ENCODE results near the gene FSTL5. TPM values are rescaled to one million over a fixed set of nuclear protein-coding genes. Genes with fewer than 3 reads are reported as not detected.
"Not testable (repeated sequence)": the region's sequence is repeated elsewhere in the genome, so short reads cannot be mapped to it uniquely, and the experiment has no call there.

Gene FSTL5
- total RNA-seq, 2 experiments from 2014 or later, result not detected

DNA sequence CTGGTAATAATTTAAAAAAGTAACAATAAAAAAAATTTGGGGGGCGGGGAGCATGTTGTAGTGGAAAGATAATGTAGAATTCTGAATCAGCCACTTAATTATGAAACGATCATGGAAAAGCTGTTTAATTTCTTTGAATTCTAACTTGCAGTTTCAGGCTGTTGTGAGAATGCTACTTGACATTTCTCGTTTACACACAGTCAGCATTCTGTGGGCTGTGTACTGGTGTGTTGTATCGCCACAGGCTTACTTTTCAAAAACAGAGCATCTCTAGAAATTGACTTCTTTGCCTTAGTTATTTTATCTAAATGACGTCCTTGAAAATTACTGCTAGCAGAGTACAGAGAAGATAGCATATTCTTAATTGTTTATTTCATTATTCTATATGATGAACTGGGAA lies 350.4 kb downstream of the FSTL5 start:
- CTCF ChIA-PET, result no interaction called here
- H3K27me3 Mint-ChIP-seq (ENCODE audit: low read depth), result no peaks in the 10 kb centered on the region
- no peaks in the 10 kb centered on the region for H3K9me3 Mint-ChIP-seq (ENCODE audit: insufficient read depth)
- H3K4me1 Mint-ChIP-seq (ENCODE audit: low read depth), result no peaks in the 10 kb centered on the region
- DNase-seq (no peak), ATAC-seq (no peak)
- H3K27ac Mint-ChIP-seq, result no peak overlapping the region
- POLR2A ChIA-PET, result no interaction called here
- H3K4me3 Mint-ChIP-seq, result no peak overlapping the region
- H3K36me3 Mint-ChIP-seq (ENCODE audit: low read depth), result no peaks in the 10 kb centered on the region

DNA sequence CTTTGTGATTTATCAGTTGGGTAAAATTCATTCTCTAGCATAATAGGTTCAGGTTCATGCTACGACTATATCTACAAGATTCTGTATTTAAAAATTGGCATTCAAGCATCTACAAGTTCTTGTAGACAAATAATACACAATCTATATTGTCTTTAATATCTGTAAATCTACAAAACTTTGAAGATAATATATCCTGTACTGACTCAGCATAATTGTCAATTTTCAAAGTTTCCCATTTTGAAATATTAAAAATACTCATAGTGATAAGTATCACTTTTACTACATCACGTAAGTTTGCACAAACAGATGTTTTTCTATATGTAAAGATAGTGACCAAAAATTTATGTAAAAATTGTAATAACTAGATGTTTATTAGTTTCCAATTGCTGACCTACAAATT lies 360.6 kb downstream of the FSTL5 start:
- no peak overlapping the region for H3K4me3 Mint-ChIP-seq
- H3K36me3 Mint-ChIP-seq (ENCODE audit: low read depth), result no peaks in the 10 kb centered on the region
- CTCF ChIA-PET, result no interaction called here
- no peaks in the 10 kb centered on the region for H3K4me1 Mint-ChIP-seq (ENCODE audit: low read depth)
- no peaks in the 10 kb centered on the region for H3K9me3 Mint-ChIP-seq (ENCODE audit: insufficient read depth)
- POLR2A ChIA-PET, result no interaction called here
- DNase-seq (no peak), ATAC-seq (no peak)
- H3K27me3 Mint-ChIP-seq (ENCODE audit: low read depth), result no peaks in the 10 kb centered on the region
- no peak overlapping the region for H3K27ac Mint-ChIP-seq

DNA sequence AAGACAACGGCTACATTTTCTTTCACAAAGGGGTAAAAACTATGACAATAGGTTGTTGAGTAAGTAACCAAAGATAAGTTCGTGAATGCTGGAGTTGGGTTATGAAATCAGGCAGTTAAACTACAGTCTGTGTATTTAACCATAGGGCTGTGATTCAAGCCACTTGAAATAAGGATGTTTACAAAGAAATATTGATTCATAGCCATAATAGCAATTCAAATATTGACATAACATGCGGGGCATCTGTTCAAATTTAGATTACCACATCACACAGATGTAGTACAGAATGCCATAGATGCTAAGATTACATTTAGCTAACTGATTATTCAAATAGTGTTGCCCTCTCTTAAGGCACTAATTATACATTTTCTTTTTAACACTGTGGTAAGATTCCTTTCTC lies 364.1 kb downstream of the FSTL5 start:
- ATAC-seq (no peak), DNase-seq (no peak)
- no peak overlapping the region for H3K27ac Mint-ChIP-seq
- CTCF ChIA-PET, result no interaction called here
- H3K27me3 Mint-ChIP-seq (ENCODE audit: low read depth), result no peaks in the 10 kb centered on the region
- POLR2A ChIA-PET, result no interaction called here
- no peaks in the 10 kb centered on the region for H3K4me1 Mint-ChIP-seq (ENCODE audit: low read depth)
- H3K4me3 Mint-ChIP-seq, result no peak overlapping the region
- H3K9me3 Mint-ChIP-seq (ENCODE audit: insufficient read depth), result no peaks in the 10 kb centered on the region
- H3K36me3 Mint-ChIP-seq (ENCODE audit: low read depth), result no peaks in the 10 kb centered on the region

DNA sequence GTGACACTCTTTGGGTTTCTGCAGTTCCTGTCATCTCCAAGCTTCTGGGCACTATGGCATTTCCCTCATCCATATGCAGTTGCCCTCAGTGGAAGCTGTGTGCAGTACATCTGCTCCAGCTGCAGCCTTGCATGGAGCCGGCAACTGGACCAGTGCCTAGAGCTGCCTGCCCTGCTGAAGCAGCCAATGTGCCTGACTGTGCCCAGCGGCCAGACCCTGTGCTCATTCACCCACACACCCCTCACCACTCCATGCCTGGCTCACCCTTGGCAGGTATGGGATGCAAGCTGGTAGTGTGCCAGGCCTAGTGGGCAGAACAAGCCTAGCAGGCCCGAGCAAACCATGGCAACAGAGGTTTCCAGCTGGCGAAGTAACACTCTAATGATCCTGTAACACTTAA lies 370.8 kb downstream of the FSTL5 start:
- POLR2A ChIA-PET, result no interaction called here
- Mint-ChIP-seq H3K4me1 (ENCODE audit: low read depth) (no peaks in the 10 kb centered on the region), H3K4me3 (no peak overlapping the region), H3K27me3 (ENCODE audit: low read depth) (no peaks in the 10 kb centered on the region), H3K36me3 (ENCODE audit: low read depth) (no peaks in the 10 kb centered on the region), H3K27ac (no peak overlapping the region), H3K9me3 (ENCODE audit: insufficient read depth) (peaks cover 10% of the 10 kb centered on the region)
- CTCF ChIA-PET, result no interaction called here
- ATAC-seq (no peak), DNase-seq (no peak)

- ATAC-seq (no peak), DNase-seq (no peak)
- POLR2A ChIA-PET, result no interaction called here
- Mint-ChIP-seq H3K36me3 (ENCODE audit: low read depth) (no peaks in the 10 kb centered on the region), H3K4me1 (ENCODE audit: low read depth) (no peaks in the 10 kb centered on the region), H3K27me3 (ENCODE audit: low read depth) (no peaks in the 10 kb centered on the region), H3K4me3 (no peak overlapping the region), H3K27ac (no peak overlapping the region), H3K9me3 (ENCODE audit: insufficient read depth) (peaks cover 10% of the 10 kb centered on the region)
- CTCF ChIA-PET, result no interaction called here
These were observed 371.8 kb downstream of the FSTL5 start for GRCh38 chr4:161791796-161792556.

DNA sequence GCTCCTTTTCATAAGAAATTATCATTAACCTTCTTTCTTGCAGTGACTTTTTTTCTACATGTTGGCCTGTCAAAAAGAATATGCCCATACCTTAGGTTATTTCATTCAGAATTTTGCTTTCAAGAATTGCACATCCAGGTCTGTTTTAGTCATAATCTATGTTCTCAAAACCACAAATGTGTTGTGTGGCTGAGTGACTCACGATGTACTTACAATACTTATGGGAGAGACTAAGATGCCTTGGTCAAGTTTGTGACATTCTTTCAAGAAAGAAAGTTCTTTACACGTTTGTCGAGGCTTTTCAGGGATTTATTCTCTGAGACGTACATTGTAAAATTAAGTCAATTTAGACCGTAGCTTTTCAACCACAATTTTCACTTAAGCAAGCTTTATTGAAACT lies 396.7 kb downstream of the FSTL5 start:
- no peaks in the 10 kb centered on the region for H3K27me3 Mint-ChIP-seq (ENCODE audit: low read depth)
- ATAC-seq (no peak), DNase-seq (no peak)
- POLR2A ChIA-PET, result no interaction called here
- no peak overlapping the region for H3K4me3 Mint-ChIP-seq
- H3K4me1 Mint-ChIP-seq (ENCODE audit: low read depth), result no peaks in the 10 kb centered on the region
- no peaks in the 10 kb centered on the region for H3K36me3 Mint-ChIP-seq (ENCODE audit: low read depth)
- no peak overlapping the region for H3K27ac Mint-ChIP-seq
- CTCF ChIA-PET, result no interaction called here
- peaks cover 4% of the 10 kb centered on the region for H3K9me3 Mint-ChIP-seq (ENCODE audit: insufficient read depth)

DNA sequence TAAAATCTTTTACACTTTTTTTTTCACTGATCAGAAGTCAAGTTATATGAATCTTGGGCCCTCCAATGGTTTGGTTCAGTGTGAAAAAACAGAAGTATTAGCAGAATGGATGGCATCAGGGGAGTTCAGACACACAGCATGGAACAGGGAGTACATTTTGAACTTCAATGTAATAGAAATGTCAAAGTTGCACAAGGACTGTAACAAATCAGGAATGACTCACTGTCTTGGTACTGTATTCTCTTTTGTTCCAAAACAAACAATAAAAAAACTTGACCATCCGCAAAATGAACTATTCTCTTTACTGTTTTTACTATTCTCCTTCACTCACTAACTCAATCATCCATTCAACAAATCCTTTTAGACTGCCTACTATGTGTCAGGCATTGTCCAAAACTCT lies 401.0 kb downstream of the FSTL5 start:
- ChIA-PET CTCF (no interaction called here), POLR2A (no interaction called here)
- Mint-ChIP-seq H3K27ac (no peak overlapping the region), H3K27me3 (ENCODE audit: low read depth) (no peaks in the 10 kb centered on the region), H3K4me1 (ENCODE audit: low read depth) (no peaks in the 10 kb centered on the region), H3K4me3 (no peak overlapping the region), H3K36me3 (ENCODE audit: low read depth) (no peaks in the 10 kb centered on the region), H3K9me3 (ENCODE audit: insufficient read depth) (no peaks in the 10 kb centered on the region)
- ATAC-seq, result no peak
- DNase-seq, result no peak

- CTCF ChIA-PET, result no interaction called here
- no peaks in the 10 kb centered on the region for H3K27me3 Mint-ChIP-seq (ENCODE audit: low read depth)
- H3K36me3 Mint-ChIP-seq (ENCODE audit: low read depth), result no peaks in the 10 kb centered on the region
- POLR2A ChIA-PET, result no interaction called here
- DNase-seq (no peak), ATAC-seq (no peak)
- no peak overlapping the region for H3K4me3 Mint-ChIP-seq
- no peaks in the 10 kb centered on the region for H3K9me3 Mint-ChIP-seq (ENCODE audit: insufficient read depth)
- no peak overlapping the region for H3K27ac Mint-ChIP-seq
- H3K4me1 Mint-ChIP-seq (ENCODE audit: low read depth), result no peaks in the 10 kb centered on the region
These were observed 403.8 kb downstream of the FSTL5 start for GRCh38 chr4:161760008-161760407.

DNA sequence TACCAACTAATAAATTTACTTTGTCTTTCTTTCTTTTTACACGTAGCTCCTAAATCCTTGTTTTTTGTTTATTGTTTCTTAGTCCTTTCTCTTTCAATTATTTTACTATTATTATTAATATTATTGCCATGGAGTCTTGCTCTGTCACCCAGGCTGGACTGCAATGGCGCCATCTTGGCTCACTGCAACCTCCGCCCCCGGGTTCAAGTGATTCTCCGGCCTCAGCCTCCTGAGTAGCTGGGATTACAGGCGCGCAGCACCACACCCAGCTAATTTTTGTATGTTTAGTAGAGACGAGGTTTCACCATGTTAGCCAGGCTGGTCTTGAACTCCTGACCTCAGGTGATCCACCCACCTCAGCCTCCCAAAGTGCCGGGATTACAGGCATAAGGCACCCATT lies 405.4 kb downstream of the FSTL5 start:
- H3K4me3 Mint-ChIP-seq; H3K36me3 Mint-ChIP-seq (ENCODE audit: low read depth); CTCF ChIA-PET; ATAC-seq; H3K27ac Mint-ChIP-seq; H3K9me3 Mint-ChIP-seq (ENCODE audit: insufficient read depth); H3K4me1 Mint-ChIP-seq (ENCODE audit: low read depth); H3K27me3 Mint-ChIP-seq (ENCODE audit: low read depth); POLR2A ChIA-PET; DNase-seq: not testable (repeated sequence)

DNA sequence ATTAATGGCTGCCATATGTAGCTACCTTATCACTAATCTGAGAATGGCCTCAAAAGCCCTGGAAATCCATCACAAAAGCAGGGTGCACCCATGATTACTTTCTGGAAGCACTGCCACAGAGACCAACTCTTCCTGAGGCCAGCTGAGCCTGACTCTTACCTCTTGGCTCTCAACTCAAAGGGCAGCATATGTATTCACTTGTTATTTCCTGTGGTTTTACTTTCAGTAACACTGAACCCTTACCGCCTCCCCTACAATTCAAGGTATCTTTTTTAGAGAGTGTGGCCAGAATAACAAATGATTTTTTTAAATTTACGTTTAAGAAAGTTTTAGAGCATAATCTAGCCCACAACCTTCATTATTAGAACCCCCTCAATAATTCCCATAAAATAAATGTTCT lies 434.9 kb downstream of the FSTL5 start:
- H3K4me3 Mint-ChIP-seq, result no peak overlapping the region
- H3K36me3 Mint-ChIP-seq (ENCODE audit: low read depth), result no peaks in the 10 kb centered on the region
- no peaks in the 10 kb centered on the region for H3K4me1 Mint-ChIP-seq (ENCODE audit: low read depth)
- ATAC-seq (no peak), DNase-seq (no peak)
- H3K27ac Mint-ChIP-seq, result no peak overlapping the region
- ChIA-PET CTCF (no interaction called here), POLR2A (no interaction called here)
- H3K9me3 Mint-ChIP-seq (ENCODE audit: insufficient read depth), result peaks cover 9% of the 10 kb centered on the region
- no peaks in the 10 kb centered on the region for H3K27me3 Mint-ChIP-seq (ENCODE audit: low read depth)

GRCh38 chr4:161721947-161722346 lies 441.9 kb downstream of the FSTL5 start:
- H3K4me1 Mint-ChIP-seq (ENCODE audit: low read depth), result no peaks in the 10 kb centered on the region
- H3K4me3 Mint-ChIP-seq, result no peak overlapping the region
- H3K27me3 Mint-ChIP-seq (ENCODE audit: low read depth), result no peaks in the 10 kb centered on the region
- H3K27ac Mint-ChIP-seq, result no peak overlapping the region
- no peaks in the 10 kb centered on the region for H3K36me3 Mint-ChIP-seq (ENCODE audit: low read depth)
- no peaks in the 10 kb centered on the region for H3K9me3 Mint-ChIP-seq (ENCODE audit: insufficient read depth)
- DNase-seq (no peak), ATAC-seq (no peak)
- ChIA-PET CTCF (no interaction called here), POLR2A (no interaction called here)

DNA sequence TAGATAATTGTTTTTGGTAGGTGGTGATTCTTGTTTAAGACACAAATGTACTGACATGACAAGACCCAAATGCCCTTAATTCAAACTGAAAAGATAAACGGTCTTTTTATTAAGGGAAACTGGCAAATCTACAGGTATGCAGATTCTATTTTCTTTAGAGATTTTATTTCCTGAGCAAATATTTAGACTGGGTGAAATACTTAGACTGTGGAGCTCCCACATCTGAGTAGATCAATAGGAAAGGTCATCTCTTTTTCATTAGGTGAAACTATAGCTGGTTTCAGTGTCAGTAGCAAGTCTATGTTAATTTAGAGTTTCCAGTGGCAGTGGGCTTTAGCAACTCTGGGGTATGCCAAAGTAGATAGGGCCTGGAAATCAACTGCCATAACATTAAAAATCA lies 446.7 kb downstream of the FSTL5 start:
- Mint-ChIP-seq H3K9me3 (ENCODE audit: insufficient read depth) (no peaks in the 10 kb centered on the region), H3K36me3 (ENCODE audit: low read depth) (no peaks in the 10 kb centered on the region), H3K4me3 (no peak overlapping the region), H3K4me1 (ENCODE audit: low read depth) (no peaks in the 10 kb centered on the region), H3K27ac (no peak overlapping the region), H3K27me3 (ENCODE audit: low read depth) (no peaks in the 10 kb centered on the region)
- CTCF ChIA-PET, result no interaction called here
- POLR2A ChIA-PET, result no interaction called here
- ATAC-seq (no peak), DNase-seq (no peak)

DNA sequence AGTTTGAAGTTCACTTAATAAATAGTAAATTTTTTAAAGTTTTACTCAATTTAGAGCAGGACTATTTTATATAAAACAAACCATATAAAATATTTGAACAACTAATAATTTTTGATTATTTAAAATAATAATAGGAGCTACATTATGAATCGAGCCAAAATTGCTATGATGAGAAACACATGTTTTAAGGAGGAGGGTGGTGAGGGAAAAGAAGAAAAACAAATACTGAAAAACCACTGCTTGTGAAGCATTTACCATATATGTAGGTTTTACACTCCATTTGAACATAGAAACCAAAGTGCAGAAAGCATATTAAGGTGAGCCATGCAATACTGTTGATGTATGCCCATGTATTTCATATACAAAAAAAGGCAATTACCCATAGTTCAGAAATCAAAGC lies 448.9 kb downstream of the FSTL5 start:
- no peak for ATAC-seq
- H3K4me3 Mint-ChIP-seq, result no peak overlapping the region
- no peak for DNase-seq
- no peak overlapping the region for H3K27ac Mint-ChIP-seq
- H3K4me1 Mint-ChIP-seq (ENCODE audit: low read depth), result no peaks in the 10 kb centered on the region
- POLR2A ChIA-PET, result no interaction called here
- no peaks in the 10 kb centered on the region for H3K27me3 Mint-ChIP-seq (ENCODE audit: low read depth)
- H3K36me3 Mint-ChIP-seq (ENCODE audit: low read depth), result no peaks in the 10 kb centered on the region
- no peaks in the 10 kb centered on the region for H3K9me3 Mint-ChIP-seq (ENCODE audit: insufficient read depth)
- CTCF ChIA-PET, result no interaction called here
